Natural killer cell (primary cell): ENCODE results near the gene CCDC146. TPM values are rescaled to one million over a fixed set of nuclear protein-coding genes. Genes with fewer than 3 reads are reported as not detected.

ENCODE experiments used
- ATAC-seq, 3 donors: fragments of 150-1000 bp in 2 of 3; fragments of 200-7000 bp in 1 of 3; cut with Tn5 transposase; 1 replicate in 1 of 3; 2 replicates in 2 of 3; pipeline ENCODE4 v1.10.0; 2021; ENCODE audit warnings: mild to moderate bottlenecking in 2 of 3, moderate library complexity in 2 of 3
- DNase-seq, 2 donors: peaks; one replicate each; pipeline versions ENCODE4 v3.0.0 to v3.0.0-alpha.2; 2013 to 2021; ENCODE audit warnings: mixed read lengths in 1 of 2
- H3K27ac ChIP-seq: one replicate; pipeline ENCODE4 v1.5.1; 2013; ENCODE audit warnings: mild to moderate bottlenecking, low read length
- H3K27me3 ChIP-seq: one replicate; pipeline ENCODE4 v1.6.1; 2013; ENCODE audit warnings: low read length; ENCODE audit not compliant: control insufficient read depth, insufficient read depth
- H3K36me3 ChIP-seq: one replicate; pipeline ENCODE4 v1.6.1; 2013; ENCODE audit warnings: low read length; ENCODE audit not compliant: control insufficient read depth, insufficient read depth
- H3K4me1 ChIP-seq: one replicate; pipeline ENCODE4 v1.6.1; 2013; ENCODE audit warnings: low read length; ENCODE audit not compliant: control insufficient read depth, insufficient read depth
- H3K4me3 ChIP-seq: one replicate; pipeline ENCODE4 v1.5.1; 2013; ENCODE audit warnings: low read length
- H3K9me3 ChIP-seq: one replicate; pipeline ENCODE4 v1.6.1; 2013; ENCODE audit warnings: low read length; ENCODE audit not compliant: control insufficient read depth, insufficient read depth
- H3K27ac Mint-ChIP-seq, 2 donors: one replicate each; pipeline ENCODE4 v1.8.0; 2022; ENCODE audit warnings: mild to moderate bottlenecking in 2 of 2, mixed read lengths in 2 of 2, moderate library complexity in 1 of 2
- H3K27me3 Mint-ChIP-seq, 2 donors: one replicate each; pipeline ENCODE4 v1.8.0; 2022; ENCODE audit warnings: low read depth in 2 of 2, mixed read lengths in 2 of 2
- H3K36me3 Mint-ChIP-seq: one replicate; pipeline ENCODE4 v1.8.0; 2022; ENCODE audit warnings: mixed read lengths
- H3K4me1 Mint-ChIP-seq, 2 donors: one replicate each; pipeline ENCODE4 v1.8.0; 2022; ENCODE audit warnings: mixed read lengths in 2 of 2
- H3K4me3 Mint-ChIP-seq: one replicate; pipeline ENCODE4 v1.8.0; 2022; ENCODE audit warnings: mild to moderate bottlenecking, moderate library complexity, mixed read lengths
- H3K9me3 Mint-ChIP-seq, 2 donors: one replicate each; pipeline ENCODE4 v1.8.0; 2022; ENCODE audit warnings: mixed read lengths in 2 of 2
- WGBS: methylation state at CpG from one replicate; pipeline ENCODE4 v1.1.7; 2013; ENCODE audit warnings: missing lambda C conversion rate; ENCODE audit not compliant: insufficient coverage; 5-methylcytosine and 5-hydroxymethylcytosine counted together
- intact Hi-C: fragments of 100-400 bp; cut with micrococcal nuclease; formaldehyde crosslinking; loops from one replicate; pipeline ENCODE4 v1.14.2; 2022
- total RNA-seq, 4 donors: library from RNA; stranded (reverse); fragments of 120-200 nt in 1 of 4; gene quantifications; one replicate each; pipeline versions ENCODE4 v1.2.3 to v1.2.4, GENCODE V29; 2013 to 2022
- TF ChIP-seq, protein P1 (sequence below): fragments of 200-600 bp; IDR thresholded peaks from one replicate; pipeline ENCODE4 v1.8.0; 2022; ENCODE audit warnings: antibody characterized with exemption

The CCDC146 gene
- total RNA-seq, 3 donors from 2014 or later (not counting 1 experiment from before 2014, with no cell fraction given), result 20.1 to 25.6 (median 24.0) TPM

DNA sequence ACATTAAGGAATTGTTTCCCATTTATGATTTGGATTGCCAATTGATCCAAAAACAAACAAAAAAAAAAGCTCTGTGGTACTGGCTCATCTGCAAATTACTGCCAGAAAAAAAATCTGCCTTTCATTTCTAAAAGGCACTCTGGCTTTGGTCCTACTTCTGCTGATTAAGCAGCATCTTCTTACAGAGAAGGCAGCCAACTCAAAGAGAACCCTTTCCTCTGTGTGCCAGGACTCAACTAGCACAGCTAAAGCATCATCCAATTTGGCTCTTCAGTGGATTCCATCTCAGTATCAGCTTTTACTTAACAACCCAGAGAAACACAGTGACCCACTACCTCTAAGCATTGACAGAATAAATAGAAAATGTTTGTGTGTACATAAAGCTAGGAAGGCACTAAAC lies 213.2 kb downstream of the CCDC146 start:
- no peaks in the 10 kb centered on the region for H3K27me3 ChIP-seq
- TF ChIP-seq, protein P1, sequence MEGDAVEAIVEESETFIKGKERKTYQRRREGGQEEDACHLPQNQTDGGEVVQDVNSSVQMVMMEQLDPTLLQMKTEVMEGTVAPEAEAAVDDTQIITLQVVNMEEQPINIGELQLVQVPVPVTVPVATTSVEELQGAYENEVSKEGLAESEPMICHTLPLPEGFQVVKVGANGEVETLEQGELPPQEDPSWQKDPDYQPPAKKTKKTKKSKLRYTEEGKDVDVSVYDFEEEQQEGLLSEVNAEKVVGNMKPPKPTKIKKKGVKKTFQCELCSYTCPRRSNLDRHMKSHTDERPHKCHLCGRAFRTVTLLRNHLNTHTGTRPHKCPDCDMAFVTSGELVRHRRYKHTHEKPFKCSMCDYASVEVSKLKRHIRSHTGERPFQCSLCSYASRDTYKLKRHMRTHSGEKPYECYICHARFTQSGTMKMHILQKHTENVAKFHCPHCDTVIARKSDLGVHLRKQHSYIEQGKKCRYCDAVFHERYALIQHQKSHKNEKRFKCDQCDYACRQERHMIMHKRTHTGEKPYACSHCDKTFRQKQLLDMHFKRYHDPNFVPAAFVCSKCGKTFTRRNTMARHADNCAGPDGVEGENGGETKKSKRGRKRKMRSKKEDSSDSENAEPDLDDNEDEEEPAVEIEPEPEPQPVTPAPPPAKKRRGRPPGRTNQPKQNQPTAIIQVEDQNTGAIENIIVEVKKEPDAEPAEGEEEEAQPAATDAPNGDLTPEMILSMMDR, result no peak
- no peak overlapping the region for H3K4me3 Mint-ChIP-seq
- no peaks in the 10 kb centered on the region for H3K9me3 ChIP-seq
- H3K27ac Mint-ChIP-seq, result peak overlapping the region; percentile 77 to 82
- DNase-seq, result no peak
- no peaks in the 10 kb centered on the region for H3K27me3 Mint-ChIP-seq
- H3K36me3 ChIP-seq, result peaks cover 5% of the 10 kb centered on the region
- ATAC-seq, result no peak
- peaks cover 53% of the 10 kb centered on the region for H3K4me1 ChIP-seq
- peaks cover 2% of the 10 kb centered on the region for H3K36me3 Mint-ChIP-seq
- H3K4me3 ChIP-seq, result no peak overlapping the region
- intact Hi-C loops, result loop anchor here (10.0 kb wide), 1 partner anchor 91 kb away; no protein-coding TSS in a partner anchor
- H3K27ac ChIP-seq, result no peak overlapping the region
- H3K9me3 Mint-ChIP-seq, result no peaks in the 10 kb centered on the region
- peaks cover 35 to 46% of the 10 kb centered on the region in 2 donors for H3K4me1 Mint-ChIP-seq

DNA sequence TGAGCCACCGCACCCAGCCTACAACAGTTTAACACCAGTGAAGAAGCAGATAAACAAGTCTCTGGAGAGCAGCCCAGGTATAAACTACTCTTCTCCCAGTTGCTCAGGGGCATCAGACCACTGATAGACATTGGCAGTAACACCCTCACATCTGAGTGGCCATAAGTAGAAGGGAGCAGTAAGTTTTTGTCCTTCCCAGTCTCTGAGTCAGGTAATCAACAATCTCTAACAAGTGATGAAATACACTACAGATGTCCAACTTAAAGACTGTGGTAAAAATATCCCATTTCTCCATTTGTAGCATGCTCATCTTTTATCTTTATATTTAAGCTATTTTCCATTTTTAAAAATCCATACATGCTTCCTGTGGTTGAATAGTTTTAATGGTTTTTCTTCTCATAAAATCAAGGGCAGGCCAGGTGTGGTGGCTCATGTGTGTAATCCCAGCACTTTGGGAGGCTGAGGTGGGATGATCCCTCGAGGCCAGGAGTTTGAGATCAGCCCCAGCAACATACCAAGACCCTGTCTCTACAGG lies 215.1 kb downstream of the CCDC146 start:
- Histone ChIP-seq H3K36me3 (peaks cover 5% of the 10 kb centered on the region), H3K27me3 (no peaks in the 10 kb centered on the region), H3K4me3 (no peak overlapping the region), H3K9me3 (no peaks in the 10 kb centered on the region), H3K4me1 (peaks cover 34% of the 10 kb centered on the region), H3K27ac (peak overlapping the region; percentile 47)
- intact Hi-C loops, result loop anchor here (10.0 kb wide), 1 partner anchor 93 kb away; no protein-coding TSS in a partner anchor
- TF ChIP-seq, protein P1, result no peak
- peak overlapping the region; percentile 56 for H3K4me3 Mint-ChIP-seq
- H3K27ac Mint-ChIP-seq, result no peak overlapping the region
- H3K27me3 Mint-ChIP-seq, result no peaks in the 10 kb centered on the region
- WGBS, result 100% methylated on average over 1 of the region's 2 CpGs
- no peaks in the 10 kb centered on the region for H3K9me3 Mint-ChIP-seq
- DNase-seq (no peak), ATAC-seq (no peak)
- H3K4me1 Mint-ChIP-seq, result peaks cover 22 to 31% of the 10 kb centered on the region in 2 donors
- H3K36me3 Mint-ChIP-seq, result no peaks in the 10 kb centered on the region

DNA sequence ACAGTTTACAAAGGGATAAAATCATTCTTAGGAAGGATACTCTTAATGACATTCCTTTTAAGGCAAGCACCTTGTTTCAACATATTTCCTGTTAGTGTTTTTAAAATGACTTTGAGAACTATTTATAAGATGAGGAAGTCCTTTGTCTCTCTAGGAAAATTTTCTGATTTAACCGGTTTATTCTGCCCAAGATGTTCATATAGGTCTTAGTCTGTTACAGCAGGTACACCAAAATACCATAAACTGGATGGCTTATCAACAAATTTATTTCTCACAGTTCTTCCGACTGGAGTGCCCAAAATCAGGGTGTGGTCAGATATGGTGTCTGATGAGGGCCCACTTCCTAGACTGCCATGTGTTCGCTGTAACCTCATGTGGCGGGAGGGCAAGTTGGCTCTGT lies 215.8 kb downstream of the CCDC146 start:
- Histone ChIP-seq H3K9me3 (no peaks in the 10 kb centered on the region), H3K36me3 (peaks cover 5% of the 10 kb centered on the region), H3K4me1 (peaks cover 34% of the 10 kb centered on the region), H3K27me3 (no peaks in the 10 kb centered on the region), H3K27ac (peak overlapping the region; percentile 47), H3K4me3 (no peak overlapping the region)
- Mint-ChIP-seq H3K4me3 (peak overlapping the region; percentile 56), H3K27me3 (no peaks in the 10 kb centered on the region), H3K27ac (no peak overlapping the region), H3K4me1 (peaks cover 16 to 25% of the 10 kb centered on the region in 2 donors), H3K9me3 (no peaks in the 10 kb centered on the region), H3K36me3 (no peaks in the 10 kb centered on the region)
- TF ChIP-seq, protein P1, result no peak
- 19% methylated on average over 3 of the region's 4 CpGs for WGBS
- intact Hi-C loops, result loop anchor here (10.0 kb wide), 1 partner anchor 93 kb away; no protein-coding TSS in a partner anchor
- DNase-seq (no peak), ATAC-seq (peak in 2 of 3 donors; percentile 38 to 53)
